ENCODE results near the gene CYTIP.
A peak's percentile ranks its signal among the peaks of the same experiment; 100 is the strongest.
"Not testable (repeated sequence)": the region's sequence is repeated elsewhere in the genome, so short reads cannot be mapped to it uniquely, and the experiment has no call there.

The CYTIP gene

DNA sequence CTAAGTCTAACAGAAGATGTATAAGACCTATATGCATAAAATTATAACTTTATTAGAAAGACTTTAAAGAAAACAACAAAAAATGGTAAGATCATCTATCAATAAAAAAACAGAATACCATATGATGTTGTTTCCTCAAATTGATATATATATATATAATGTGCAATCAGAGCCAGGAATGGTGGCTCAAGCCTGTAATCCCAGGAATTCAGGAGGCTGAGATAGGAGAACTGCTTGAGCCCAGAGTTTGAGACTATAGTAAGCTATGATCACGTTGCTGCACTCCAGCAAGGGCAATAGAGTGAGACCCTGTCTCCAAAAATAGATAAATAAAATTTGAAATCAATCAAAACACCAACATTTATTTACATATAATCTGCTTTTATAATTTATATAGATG is 19.5 kb downstream of the CYTIP start:
- DNase-seq (ENCODE audit: low read depth, low spot score): no peak

DNA sequence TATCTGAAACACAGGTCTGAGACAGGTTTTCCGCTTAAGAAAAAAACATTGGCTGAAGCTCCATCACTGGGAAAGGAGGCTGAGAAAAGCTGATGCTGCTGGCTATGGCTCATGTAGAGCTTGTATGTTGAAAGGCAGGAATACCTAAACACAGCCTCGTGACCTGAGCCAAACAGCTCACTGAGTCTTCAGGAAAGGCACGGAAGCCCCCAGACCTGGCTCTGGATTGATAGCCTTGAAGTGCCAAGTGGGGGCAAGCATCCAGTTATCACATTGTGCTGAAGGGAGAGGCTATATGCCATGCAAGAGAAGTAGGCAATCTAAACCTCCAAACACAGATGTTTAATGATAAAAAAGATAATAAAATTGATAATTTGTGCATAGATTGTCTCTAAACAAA is 21.9 kb downstream of the CYTIP start:
- no peak for DNase-seq (ENCODE audit: low read depth, low spot score)

DNA sequence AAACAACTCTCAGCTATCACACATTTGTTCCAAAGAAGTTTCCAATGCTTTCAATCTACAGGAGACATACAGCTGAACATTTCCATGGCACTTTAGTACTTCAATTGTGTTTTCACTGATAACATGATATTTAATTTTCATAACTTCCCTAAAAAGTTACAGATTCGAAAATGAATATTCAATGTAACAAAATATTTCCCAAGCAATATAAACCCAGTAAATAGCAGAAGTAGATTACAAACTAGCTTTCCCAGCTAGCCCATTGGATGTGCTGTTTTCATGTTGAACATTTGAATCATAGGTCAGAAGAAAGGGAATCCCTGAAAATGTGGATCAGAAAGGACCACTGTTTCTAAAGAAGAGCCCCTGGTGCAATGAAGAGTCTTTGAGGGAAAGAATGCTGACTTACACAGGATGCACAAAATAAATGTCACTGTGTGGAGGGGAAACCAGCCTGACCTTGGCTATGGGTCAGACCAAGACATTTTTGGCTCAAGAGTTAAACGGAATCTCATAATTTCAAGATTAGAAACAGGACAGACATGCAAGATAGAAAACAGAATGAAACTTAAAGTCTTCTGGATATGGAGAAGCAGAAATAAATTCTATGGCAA is 22.5 kb downstream of the CYTIP start:
- DNase-seq (ENCODE audit: low read depth, low spot score): no peak

DNA sequence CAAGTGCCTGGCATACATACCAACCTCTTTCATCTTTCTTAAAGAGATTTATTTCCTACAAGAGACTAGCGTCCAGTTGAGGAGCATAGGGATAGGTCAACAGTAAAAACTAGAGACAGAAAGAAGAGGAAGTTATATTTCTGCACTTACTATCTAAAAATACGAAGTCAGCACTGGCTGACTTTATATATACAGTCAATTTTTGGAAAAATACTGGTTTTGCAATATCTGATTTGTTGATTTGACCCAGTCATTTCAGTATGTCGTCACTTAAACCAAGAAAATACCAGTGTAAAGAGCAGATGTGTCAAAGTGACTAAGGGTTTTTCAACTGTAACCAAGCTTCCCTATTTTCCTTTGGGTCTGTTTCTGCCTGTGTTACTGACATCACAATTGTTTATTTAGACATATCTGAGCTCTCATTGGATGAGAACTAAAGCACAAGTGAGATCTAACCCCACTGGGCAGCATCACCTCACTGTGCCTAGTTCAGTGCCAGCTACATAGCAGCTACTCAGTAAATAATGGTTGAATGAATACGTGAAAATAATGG is 23.0 kb downstream of the CYTIP start:
- DNase-seq (ENCODE audit: low read depth, low spot score): peak; percentile 29

DNA sequence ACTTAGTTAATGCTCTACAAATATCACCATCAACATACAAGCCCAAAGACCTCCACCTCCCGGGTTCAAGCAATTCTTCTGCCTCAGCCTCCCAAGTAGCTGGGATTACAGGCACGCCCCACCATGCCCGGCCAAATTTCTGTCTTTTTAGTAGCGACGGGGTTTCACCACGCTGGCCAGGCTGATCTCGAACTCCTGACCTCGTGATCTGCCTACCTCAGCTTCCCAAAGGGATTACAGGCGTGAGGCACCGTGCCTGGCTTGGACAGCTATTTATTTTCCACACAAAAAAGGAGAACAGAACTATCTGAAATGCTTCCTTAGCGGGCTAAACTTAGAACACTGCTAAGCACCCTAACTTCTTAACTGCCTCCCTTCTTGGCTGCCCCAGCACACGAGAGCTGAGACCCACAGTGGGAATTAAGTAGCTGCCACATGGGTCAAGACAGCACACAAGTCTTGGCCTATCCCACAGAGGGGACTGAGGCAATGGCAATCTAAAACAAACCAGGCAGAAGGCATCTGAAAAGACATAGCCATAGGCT is 24.8 kb downstream of the CYTIP start:
- no peak for DNase-seq (ENCODE audit: low read depth, low spot score)

DNA sequence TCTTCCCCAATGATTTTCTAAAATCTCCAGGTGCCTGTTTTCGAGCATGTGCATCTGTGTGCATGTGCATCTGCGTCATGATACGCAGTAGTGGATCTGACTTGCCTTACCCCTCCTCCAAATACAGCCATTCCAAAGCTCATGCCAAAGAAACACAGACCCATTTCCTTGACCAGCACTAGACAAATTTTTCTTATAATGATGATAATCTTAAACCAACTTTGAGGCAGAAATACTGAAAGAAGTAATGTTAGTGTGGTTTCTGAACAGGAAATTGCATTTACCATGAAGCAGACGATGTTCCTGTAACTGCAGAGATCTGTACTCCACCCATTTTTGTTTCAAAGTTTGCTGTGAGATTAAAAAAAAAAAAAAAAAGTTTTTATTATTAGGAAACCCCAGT is 25.6 kb downstream of the CYTIP start:
- DNase-seq (ENCODE audit: low read depth, low spot score): no peak

DNA sequence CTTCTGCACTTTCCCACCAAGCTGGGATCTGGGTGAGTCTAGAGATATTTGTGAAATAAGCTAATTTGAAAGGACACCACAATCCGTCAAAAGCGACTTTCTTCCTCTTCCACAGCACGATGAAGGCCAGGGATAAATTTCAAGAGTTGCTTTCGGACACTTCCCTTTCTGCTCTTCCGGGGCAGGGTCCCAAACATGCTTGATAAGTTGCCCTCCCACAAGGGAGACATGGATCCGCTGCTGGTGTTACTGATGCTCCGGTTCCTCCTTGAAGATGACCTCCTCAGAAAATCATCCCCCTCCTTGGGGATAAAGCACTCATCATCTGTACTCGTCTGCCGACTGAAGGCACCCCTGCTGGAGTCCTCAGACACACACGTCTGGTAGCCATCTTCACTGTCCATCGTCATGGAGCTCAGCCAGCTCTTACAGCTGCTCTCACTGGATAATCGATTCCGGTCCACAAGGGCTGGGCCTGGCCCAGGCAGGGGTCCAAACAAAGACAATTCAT is 28.2 kb downstream of the CYTIP start:
- no peak for DNase-seq (ENCODE audit: low read depth, low spot score)

DNA sequence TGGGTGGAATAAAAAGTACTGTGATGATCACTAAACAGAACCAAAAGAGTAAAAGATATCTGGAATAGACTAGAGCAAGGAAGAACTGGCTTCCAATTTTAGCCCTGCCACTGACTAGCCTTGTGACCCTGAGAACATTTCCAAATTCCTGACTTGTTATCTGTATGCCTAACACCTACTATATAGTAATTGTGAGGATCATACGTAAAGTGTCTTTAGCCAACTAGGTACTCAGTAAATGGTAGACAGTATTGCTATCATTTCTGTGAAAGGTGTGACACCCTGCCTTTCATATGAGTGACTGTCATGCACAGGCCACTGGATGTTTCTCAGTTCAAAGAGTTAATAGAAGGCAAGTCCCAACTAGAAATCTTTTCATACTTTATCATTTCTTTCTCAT is 29.8 kb downstream of the CYTIP start:
- DNase-seq (ENCODE audit: low read depth, low spot score): no peak

DNA sequence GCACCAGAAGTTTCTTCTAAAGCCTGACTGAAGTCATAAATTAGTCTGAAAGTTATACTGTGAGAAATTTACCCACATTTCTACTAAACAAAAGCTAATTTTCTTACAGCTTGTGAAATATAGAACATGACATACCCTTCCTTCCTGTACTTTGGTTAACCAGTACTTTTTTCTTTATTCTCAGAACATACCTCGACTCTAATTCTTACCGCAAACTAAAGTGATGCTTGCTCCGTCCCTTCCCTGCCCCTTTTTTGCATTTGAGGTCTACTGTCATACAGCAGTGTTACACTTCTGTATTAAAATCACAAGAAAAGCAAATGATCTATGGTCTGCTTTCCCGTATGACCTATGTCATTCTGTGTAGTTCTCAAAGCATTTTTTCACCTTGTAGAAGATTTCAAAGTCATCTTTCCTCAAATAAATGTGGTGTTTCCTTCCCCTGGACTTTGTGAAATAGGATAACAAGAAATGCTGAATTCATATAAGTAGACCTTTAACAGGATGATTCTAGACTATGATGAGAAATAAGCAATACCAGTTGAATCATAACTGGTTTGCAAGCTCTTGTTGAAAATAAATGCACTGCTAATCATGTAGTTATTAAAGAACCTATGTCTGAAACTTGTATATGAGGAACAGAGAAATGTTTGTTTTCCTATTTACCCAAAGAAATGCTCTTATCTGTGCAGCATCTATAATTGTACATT is 30.4 kb downstream of the CYTIP start:
- no peak for DNase-seq (ENCODE audit: low read depth, low spot score)

DNA sequence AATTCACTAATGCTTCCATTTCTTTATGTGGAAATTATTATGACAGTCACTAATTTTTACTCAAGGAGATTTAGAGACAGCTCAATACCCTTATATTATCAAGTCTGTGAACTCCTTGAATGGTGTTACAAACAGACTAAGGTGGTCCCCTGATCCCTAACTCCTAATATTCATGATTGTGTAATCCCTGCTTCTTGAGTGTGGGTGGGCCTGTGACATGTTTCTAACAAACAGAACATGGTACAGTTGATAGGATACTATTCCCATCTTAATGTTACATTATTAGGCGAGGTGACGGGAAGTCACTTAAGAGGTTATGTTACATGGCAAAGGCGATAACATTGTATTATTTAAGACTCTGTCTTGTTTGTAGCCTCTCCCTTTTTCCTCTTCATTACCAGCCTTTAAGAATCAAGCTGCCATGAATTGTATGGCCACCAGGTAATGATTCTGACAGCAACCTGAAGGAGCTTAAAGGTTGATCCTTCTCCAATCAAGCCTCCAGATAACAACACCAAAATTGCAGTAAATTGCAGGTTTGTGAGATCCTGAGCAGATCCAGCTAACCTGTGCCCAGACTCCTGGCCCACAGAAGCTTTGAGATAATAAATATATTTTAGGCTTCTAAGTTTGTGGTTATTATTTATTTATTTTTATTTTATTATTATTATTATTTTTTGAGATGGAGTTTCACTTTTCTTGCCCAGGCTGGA is 32.1 kb downstream of the CYTIP start:
- DNase-seq (ENCODE audit: low read depth, low spot score): no peak

DNA sequence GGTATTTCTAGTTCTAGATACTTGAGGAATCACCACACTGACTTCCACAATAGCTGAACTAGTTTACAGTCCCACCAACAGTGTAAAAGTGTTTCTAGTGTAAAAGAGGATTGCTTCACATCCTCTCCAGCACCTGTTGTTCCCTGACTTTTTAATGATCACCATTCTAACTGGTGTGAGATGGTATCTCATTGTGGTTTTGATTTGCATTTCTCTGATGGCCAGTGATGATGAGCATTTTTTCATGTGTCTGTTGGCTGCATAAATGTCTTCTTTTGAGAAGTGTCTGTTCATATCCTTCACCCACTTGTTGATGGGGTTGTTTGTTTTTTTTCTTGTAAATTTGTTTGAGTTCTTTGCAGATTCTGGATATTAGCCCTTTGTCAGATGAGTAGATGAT is 38.5 kb downstream of the CYTIP start:
- DNase-seq (ENCODE audit: low read depth, low spot score): not testable (repeated sequence)

DNA sequence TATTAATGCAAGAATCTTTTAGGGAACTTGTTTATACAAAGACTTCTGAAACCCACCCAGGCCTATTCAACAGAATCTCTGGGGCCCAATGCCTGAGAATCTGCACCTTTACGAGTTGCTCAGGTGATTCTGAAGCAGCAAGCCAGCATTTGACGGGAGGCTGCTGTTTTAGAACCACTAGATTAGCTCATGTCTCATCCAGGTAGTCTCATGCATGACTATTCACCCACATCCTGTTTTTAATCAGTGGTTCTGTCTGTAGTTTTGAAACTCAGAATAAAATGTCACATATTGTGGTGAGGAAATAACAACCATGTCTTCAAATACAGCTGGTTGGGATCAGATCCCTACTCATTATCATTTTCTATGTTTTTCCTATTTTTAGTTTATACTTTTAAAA is 39.5 kb downstream of the CYTIP start:
- no peak for DNase-seq (ENCODE audit: low read depth, low spot score)

DNA sequence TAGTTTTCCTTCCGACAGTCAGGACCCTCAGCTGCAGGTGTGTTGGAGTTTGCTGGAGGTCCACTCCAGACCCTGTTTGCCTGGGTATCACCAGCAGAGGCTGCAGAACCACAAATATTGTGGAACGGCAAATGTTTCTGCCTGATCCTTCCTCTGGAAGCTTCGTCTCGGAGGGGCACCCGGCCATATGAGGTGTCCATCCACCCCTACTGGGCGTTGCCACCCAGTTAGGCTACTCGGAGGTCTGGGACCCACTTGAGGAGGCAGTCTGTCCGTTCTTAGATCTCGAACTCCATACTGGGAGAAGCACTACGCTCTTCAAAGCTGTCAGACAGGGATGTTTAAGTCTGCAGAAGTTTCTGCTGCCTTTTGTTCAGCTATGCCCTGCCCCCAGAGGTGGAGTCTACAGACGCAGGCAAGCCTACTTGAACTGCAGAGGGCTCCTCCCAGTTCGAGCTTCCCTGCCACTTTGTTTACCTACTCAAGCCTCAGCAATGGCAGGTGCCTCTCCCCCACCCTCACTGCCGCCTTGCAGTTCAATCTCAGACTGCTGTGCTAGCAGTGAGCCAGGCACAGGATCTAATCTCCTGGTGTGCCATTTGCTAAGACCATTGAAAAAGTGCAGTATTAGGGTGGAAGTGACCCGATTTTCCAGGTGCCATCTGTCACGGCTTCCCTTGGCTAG is 40.9 kb downstream of the CYTIP start:
- DNase-seq (ENCODE audit: low read depth, low spot score): not testable (repeated sequence)

DNA sequence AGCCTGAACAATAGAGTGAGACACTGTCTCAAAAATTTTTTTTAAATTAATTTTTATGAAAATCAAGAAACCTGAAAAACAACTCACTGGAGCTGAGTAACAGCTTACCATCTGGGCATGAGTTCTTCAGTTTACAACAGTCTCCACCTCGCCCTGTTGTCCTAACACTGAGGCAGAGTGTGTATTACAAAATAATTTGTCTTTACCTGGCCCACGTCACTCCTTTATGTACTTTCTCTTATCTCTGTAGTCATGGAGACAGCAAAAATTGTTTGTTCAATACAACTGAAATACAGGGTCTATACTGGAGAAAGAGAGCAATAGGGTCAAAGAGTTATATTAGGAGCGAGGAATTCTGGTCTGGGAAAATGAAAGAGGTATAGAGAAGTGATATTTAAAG is 48.1 kb downstream of the CYTIP start:
- DNase-seq (ENCODE audit: low read depth, low spot score): no peak

DNA sequence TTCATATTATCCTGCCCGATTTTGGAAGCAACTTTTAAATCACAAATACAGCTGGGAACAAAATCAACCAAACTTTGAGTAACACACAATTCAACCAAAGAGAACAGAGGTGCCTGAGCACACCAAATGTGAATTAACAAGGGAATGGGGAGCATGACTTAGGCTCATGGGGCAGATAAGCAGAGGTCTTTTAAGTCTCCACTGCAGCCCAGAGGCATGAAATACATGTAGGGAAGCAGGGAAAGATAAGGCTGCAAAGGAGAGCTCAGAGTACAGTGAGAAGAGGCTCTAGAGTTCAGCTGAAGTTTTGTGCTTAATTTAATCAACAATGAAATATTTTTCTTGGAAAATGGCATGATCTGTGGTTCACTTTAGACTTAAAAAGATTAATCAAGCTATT is 49.0 kb downstream of the CYTIP start:
- DNase-seq (ENCODE audit: low read depth, low spot score): no peak

DNA sequence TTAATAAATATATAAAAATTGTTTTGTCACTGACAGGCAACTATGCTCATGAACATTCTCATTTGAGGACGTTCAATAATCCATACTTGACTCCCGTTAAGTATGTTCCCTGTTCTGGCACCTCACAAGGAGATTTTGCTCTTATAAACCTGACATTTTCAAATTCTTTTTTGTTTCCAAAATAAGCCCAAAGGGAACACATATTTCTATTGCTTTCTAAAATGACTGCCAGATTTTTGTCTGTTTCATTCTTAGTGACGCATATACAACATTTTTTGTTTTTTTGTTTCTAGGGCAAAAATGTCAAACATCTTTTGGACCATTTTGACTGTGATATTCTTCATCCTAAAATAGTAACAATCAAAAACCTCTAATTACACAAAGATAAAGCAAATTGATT is 50.5 kb downstream of the CYTIP start:
- no peak for DNase-seq (ENCODE audit: low read depth, low spot score)

DNA sequence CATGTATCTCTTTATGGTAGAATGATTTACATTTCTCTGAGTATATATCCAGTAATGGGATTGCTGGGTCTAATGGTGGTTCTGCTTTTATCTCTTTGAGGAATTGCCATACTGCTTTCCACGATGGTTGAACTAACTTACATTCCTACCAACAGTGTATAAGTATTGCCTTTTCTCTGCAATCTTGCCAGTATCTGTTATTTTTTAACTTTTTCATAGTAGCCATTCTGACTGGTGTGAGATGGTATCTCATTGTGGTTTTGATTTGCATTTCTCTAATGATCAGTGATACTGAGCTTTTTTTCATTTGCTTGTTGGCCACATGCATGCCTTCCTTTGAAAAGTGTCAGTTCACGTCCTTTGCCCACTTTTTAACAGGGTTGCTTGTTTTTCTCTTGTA is 55.1 kb downstream of the CYTIP start:
- no peak for DNase-seq (ENCODE audit: low read depth, low spot score)

DNA sequence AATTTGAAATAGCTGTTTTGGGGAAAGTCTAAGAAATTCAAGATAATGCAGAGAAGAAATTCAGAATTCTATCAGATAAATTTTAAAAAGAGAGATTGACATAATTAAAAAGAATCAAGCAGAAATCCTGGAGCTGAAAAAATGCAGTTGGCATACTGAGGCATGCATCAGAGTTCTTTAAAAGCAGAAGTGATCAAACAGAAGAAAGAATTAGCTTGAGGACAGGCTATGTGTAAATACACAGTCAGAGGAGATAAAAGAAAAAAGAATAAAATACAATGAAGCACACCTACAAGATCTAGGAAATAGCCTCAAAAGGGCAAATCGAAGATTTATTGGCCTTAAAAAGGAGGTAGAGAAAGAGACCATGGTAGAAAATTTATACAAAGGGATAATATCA is 57.1 kb downstream of the CYTIP start:
- no peak for DNase-seq (ENCODE audit: low read depth, low spot score)

DNA sequence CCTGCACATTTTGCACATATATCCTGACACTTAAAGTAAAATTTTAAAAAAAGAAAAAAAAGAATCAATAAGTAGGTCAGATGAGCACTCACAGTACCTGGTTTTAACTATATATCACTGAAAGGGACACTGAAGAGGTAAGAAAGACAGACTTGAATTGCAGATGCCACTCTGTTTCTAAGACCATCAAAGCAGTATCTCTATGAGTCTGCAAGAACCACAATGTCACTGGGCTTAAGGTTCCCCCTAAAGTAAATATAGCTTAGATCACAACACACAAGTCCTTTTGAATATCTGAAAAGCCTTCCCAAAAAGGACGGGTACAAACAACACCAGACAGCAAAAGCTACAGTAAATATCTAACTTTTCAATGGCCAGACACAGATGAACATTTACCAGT is 57.6 kb downstream of the CYTIP start:
- DNase-seq (ENCODE audit: low read depth, low spot score): no peak

DNA sequence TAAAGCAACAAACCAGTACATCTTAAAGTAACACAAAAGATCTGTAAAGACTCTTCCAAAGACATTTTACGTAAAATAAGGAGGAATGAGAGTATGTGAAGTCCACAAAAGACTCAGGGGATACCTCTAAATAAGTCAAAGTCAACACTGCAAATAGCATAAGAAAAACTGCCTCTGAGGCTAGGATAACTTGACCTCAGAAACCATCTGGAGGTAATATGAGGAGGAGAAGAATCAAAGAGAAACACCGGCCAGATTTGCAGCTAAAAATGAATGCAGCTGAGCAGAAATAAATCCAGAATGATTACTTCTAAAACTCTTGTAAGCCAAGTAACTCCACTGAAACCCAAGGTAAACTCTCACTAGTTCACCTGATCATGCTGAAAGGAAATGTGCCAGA is 66.0 kb downstream of the CYTIP start:
- no peak for DNase-seq (ENCODE audit: low read depth, low spot score)

DNA sequence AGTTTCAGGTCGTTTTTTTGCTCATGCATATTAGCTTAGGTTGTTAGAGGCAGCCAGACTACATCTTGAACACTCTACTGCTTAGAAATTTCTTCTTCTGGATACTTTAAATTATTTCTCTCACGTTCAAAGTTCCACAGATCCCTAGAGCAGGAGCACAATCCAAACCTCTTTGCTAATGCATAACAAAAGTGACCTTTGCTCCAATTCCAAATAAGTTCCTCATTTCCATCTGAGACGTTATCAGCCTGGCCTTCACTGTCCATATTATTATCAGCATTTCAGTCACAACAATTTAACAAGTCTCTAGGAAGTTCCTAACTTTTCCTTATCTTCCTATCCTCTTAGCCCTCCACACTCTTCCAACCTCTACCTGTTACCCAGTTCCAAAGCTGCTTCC is 67.8 kb downstream of the CYTIP start:
- DNase-seq (ENCODE audit: low read depth, low spot score): no peak

DNA sequence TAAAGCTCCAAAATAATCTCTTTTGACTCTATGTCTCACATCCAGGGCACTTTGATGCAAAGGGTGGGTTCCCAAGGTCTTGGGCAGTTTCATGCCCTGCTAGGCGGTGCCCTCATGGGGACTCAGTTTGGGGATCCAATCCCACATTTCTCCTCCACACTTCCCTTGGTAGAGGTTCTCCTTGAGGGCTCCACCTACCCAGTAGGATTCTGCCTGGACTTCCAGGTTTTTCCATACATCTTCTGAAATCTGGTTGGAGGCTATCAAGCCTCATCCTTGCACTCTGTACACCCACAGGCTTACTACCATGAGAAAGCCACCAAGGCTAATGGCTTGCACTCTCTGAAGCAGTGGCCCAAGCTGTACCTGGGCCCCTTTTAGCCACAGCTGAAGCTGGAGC is 68.5 kb downstream of the CYTIP start:
- DNase-seq (ENCODE audit: low read depth, low spot score): no peak
